ENCODE results near the gene RANBP10.

The RANBP10 gene

DNA sequence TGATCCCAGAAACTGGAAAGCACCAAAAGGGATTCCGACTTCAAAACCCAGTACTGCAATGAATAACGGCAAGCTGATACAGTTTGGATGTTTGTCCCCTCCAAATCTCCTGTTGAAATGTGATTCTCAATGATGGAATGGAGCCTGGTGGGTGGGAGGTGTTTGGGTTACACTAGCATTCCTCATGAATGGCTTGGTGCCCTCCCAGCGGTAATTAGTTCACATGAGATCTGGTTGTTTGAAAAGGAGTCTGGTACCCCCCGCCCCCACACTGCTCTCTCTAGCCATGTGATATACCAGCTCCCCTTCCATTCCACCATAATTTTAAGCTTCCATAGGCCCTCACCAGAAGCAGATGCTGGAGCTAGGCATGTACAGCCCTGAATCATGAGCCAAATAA is 40.1 kb downstream of the RANBP10 start:
- Histone ChIP-seq H3K27ac (no peak overlapping the region), H3K36me3 (peaks cover 22% of the 10 kb centered on the region), H3K9me3 (ENCODE audit: severe bottlenecking) (no peaks in the 10 kb centered on the region), H3K4me3 (ENCODE audit: low read depth, low read length) (no peak overlapping the region), H3K27me3 (ENCODE audit: insufficient read depth, low read depth, severe bottlenecking) (no peaks in the 10 kb centered on the region)
- TF ChIP-seq, protein P1, sequence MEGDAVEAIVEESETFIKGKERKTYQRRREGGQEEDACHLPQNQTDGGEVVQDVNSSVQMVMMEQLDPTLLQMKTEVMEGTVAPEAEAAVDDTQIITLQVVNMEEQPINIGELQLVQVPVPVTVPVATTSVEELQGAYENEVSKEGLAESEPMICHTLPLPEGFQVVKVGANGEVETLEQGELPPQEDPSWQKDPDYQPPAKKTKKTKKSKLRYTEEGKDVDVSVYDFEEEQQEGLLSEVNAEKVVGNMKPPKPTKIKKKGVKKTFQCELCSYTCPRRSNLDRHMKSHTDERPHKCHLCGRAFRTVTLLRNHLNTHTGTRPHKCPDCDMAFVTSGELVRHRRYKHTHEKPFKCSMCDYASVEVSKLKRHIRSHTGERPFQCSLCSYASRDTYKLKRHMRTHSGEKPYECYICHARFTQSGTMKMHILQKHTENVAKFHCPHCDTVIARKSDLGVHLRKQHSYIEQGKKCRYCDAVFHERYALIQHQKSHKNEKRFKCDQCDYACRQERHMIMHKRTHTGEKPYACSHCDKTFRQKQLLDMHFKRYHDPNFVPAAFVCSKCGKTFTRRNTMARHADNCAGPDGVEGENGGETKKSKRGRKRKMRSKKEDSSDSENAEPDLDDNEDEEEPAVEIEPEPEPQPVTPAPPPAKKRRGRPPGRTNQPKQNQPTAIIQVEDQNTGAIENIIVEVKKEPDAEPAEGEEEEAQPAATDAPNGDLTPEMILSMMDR (IDR thresholded peaks at IDR 0.05; ENCODE audit: low read depth, low read length): no peak
- DNase-seq: no peak

DNA sequence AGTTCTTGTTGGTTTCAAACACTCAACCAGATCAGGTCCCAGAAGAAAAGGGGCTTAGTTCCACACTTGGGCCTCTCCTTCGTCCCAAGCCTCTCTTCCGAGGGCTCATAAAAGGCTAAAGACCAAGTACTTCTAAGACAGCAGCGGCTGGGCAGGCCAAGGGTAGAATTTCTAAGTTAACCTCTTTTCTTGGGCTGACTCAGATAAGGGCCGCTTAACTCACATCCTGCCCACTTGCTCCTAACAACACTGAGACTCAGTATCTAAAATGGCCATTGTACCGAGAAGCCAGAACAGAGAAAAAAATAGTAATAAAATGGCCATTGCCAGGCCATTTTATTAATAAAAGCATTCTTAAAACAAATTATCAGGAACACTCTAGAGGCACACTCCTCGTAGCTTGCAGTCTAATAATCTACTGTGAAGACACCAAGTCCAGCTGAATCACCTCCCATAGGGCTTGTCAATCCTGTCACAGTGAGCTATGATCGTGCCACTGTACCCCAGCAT is 42.1 kb downstream of the RANBP10 start:
- Histone ChIP-seq H3K36me3 (peaks cover 12% of the 10 kb centered on the region), H3K4me3 (ENCODE audit: low read depth, low read length) (no peak overlapping the region), H3K27me3 (ENCODE audit: insufficient read depth, low read depth, severe bottlenecking) (no peaks in the 10 kb centered on the region), H3K9me3 (ENCODE audit: severe bottlenecking) (no peaks in the 10 kb centered on the region), H3K27ac (no peak overlapping the region)
- DNase-seq: no peak
- TF ChIP-seq, protein P1 (IDR thresholded peaks at IDR 0.05; ENCODE audit: low read depth, low read length): no peak

DNA sequence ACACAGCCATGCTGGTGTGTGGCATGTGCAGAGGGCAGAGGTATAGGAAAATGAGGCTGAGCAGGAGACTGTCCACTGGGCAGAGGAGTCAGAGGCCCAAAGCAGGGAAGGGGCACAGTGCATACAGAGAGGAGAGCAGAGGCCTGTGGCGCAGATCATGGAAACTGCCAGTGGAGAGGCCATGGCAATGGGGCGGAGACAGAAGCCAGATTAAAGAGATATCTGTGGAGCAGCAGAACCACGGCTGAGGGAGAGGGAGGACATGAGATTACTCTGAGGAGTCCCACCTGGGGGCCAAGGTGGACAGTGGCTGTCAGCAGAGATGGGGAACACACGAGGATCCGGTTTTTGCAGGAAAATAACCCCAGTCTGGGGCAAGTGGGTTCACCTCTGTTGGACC is 43.3 kb downstream of the RANBP10 start:
- peak; percentile 24 for DNase-seq
- H3K9me3 ChIP-seq (ENCODE audit: severe bottlenecking): no peaks in the 10 kb centered on the region
- TF ChIP-seq, protein P1 (IDR thresholded peaks at IDR 0.05; ENCODE audit: low read depth, low read length): no peak
- no peak overlapping the region for H3K4me3 ChIP-seq (ENCODE audit: low read depth, low read length)
- peaks cover 5% of the 10 kb centered on the region for H3K36me3 ChIP-seq
- H3K27me3 ChIP-seq (ENCODE audit: insufficient read depth, low read depth, severe bottlenecking): no peaks in the 10 kb centered on the region
- H3K27ac ChIP-seq: 0 out of 2 replicates have a peak overlapping the region, but pooled peaks have one; percentile 12

DNA sequence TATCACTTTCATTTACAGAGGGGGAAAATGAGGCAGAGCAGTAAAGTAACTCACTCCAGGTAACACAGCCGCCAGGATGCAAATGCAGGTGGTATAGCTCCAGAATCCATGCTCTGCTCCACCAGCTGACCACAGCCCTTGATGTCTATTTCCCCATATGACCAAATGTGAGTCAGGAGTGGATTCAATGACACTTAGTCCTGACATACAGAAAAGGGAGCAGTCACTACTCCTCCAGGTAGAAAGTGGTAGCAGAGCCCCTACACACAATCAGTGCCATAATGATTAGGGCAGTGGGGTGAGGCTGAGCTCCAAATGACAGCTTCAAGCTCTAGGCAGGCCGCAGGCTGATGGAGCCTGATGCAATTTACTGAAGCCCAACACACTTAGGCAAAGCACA is 44.0 kb downstream of the RANBP10 start:
- Histone ChIP-seq H3K4me3 (ENCODE audit: low read depth, low read length) (no peak overlapping the region), H3K27ac (no peak overlapping the region), H3K9me3 (ENCODE audit: severe bottlenecking) (no peaks in the 10 kb centered on the region), H3K27me3 (ENCODE audit: insufficient read depth, low read depth, severe bottlenecking) (no peaks in the 10 kb centered on the region), H3K36me3 (peaks cover 5% of the 10 kb centered on the region)
- DNase-seq: no peak
- TF ChIP-seq, protein P1 (IDR thresholded peaks at IDR 0.05; ENCODE audit: low read depth, low read length): no peak

DNA sequence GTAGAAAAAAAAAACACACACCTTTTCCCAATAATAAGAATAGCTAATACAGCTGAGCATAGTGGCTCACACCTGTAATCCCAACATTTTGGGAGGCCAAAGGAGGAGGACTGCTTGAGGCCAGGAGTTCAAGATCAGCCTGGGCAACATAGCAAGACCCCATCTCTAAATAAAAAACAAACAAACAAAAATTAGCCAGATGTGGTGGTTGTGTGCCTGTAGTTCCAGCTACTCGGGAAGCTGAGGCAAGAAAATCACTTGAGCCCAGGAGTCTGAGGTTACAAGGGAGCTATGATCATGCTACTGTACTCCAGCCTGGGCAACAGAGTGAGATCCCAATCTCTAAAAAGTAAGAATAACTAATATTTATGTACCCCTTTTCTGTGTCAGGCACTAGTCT is 44.4 kb downstream of the RANBP10 start:
- H3K27ac ChIP-seq: no peak overlapping the region
- no peak for DNase-seq
- peaks cover 5% of the 10 kb centered on the region for H3K36me3 ChIP-seq
- no peaks in the 10 kb centered on the region for H3K27me3 ChIP-seq (ENCODE audit: insufficient read depth, low read depth, severe bottlenecking)
- no peak overlapping the region for H3K4me3 ChIP-seq (ENCODE audit: low read depth, low read length)
- H3K9me3 ChIP-seq (ENCODE audit: severe bottlenecking): no peaks in the 10 kb centered on the region
- TF ChIP-seq, protein P1 (IDR thresholded peaks at IDR 0.05; ENCODE audit: low read depth, low read length): no peak

DNA sequence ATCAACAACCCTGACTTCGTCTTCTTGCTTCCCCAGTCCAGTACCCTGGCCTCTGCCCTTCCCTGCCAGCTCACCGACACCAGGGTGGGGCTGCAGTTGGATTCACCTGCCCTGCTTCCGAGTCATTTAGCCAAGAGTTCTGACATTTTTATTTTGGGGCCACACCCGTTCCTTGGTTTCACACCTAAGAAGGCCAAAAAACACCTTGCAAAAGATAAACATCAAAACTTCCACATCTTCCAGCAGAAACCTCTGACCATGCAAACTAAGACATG is 45.5 kb downstream of the RANBP10 start:
- DNase-seq: no peak
- H3K27me3 ChIP-seq (ENCODE audit: insufficient read depth, low read depth, severe bottlenecking): no peaks in the 10 kb centered on the region
- no peak overlapping the region for H3K4me3 ChIP-seq (ENCODE audit: low read depth, low read length)
- peaks cover 5% of the 10 kb centered on the region for H3K36me3 ChIP-seq
- no peaks in the 10 kb centered on the region for H3K9me3 ChIP-seq (ENCODE audit: severe bottlenecking)
- TF ChIP-seq, protein P1 (IDR thresholded peaks at IDR 0.05; ENCODE audit: low read depth, low read length): no peak
- H3K27ac ChIP-seq: no peak overlapping the region

All from WERI-Rb-1 (cell line).